Astrocyte (in vitro differentiated cells and primary cell): Measurements from ENCODE around the gene NADK. TPM values are rescaled to one million over a fixed set of nuclear protein-coding genes. Genes with fewer than 3 reads are reported as not detected.

Experiments used
- DNase-seq: peaks from one replicate; pipeline ENCODE4 v3.0.0-alpha.2; 2010; ENCODE audit warnings: low read depth
- FAIRE-seq: peaks from 2 replicates; lab custom pipeline; 2011; peaks lifted over from hg19 to GRCh38; lab: Jason Lieb, UNC
- H2AFZ ChIP-seq: 2 replicates; pipeline ENCODE4 v1.6.0; 2012; ENCODE audit warnings: low read depth, low read length, inconsistent platforms
- H3K27ac ChIP-seq: 2 replicates; pipeline ENCODE4 v1.5.1; 2011; ENCODE audit warnings: low read depth, low read length, inconsistent platforms
- H3K27me3 ChIP-seq: 2 replicates; pipeline ENCODE4 v1.6.0; 2011; ENCODE audit warnings: low read length, inconsistent platforms; ENCODE audit not compliant: insufficient read depth
- H3K36me3 ChIP-seq: 2 replicates; pipeline ENCODE4 v1.5.1; 2011; ENCODE audit warnings: low read length, inconsistent platforms; ENCODE audit not compliant: insufficient read depth
- H3K4me1 ChIP-seq: 2 replicates; pipeline ENCODE4 v1.5.1; 2011; ENCODE audit warnings: low read length, inconsistent platforms; ENCODE audit not compliant: insufficient read depth
- H3K4me2 ChIP-seq: 2 replicates; pipeline ENCODE4 v1.6.0; 2012; ENCODE audit warnings: low read length, inconsistent platforms
- H3K4me3 ChIP-seq: 2 replicates; pipeline ENCODE4 v1.5.1; 2011; ENCODE audit warnings: low read depth, mild to moderate bottlenecking, low read length, inconsistent platforms; ENCODE audit not compliant: insufficient read depth
- H3K79me2 ChIP-seq: 2 replicates; pipeline ENCODE4 v1.6.0; 2012; ENCODE audit warnings: mild to moderate bottlenecking, low read length, inconsistent platforms; ENCODE audit not compliant: insufficient read depth
- H3K9ac ChIP-seq: 2 replicates; pipeline ENCODE4 v1.6.0; 2012; ENCODE audit warnings: mild to moderate bottlenecking, low read length, inconsistent platforms
- H3K9me3 ChIP-seq: 2 replicates; pipeline ENCODE4 v1.5.1; 2012; ENCODE audit warnings: low read depth, mild to moderate bottlenecking, low read length, inconsistent platforms; ENCODE audit not compliant: insufficient read depth
- H4K20me1 ChIP-seq: 2 replicates; pipeline ENCODE4 v1.6.0; 2012; ENCODE audit warnings: low read length, inconsistent platforms; ENCODE audit not compliant: insufficient read depth
- H3K27ac Mint-ChIP-seq: one replicate; pipeline ENCODE4 v1.8.0; 2021; ENCODE audit warnings: mild to moderate bottlenecking, mixed read lengths; ENCODE audit not compliant: unreplicated experiment
- H3K27me3 Mint-ChIP-seq: one replicate; pipeline ENCODE4 v1.8.0; 2021; ENCODE audit warnings: low read depth, mixed read lengths; ENCODE audit not compliant: unreplicated experiment
- H3K36me3 Mint-ChIP-seq: one replicate; pipeline ENCODE4 v1.8.0; 2021; ENCODE audit warnings: low read depth, mixed read lengths; ENCODE audit not compliant: unreplicated experiment
- H3K4me1 Mint-ChIP-seq: one replicate; pipeline ENCODE4 v1.8.0; 2021; ENCODE audit warnings: low read depth, mixed read lengths; ENCODE audit not compliant: unreplicated experiment
- H3K4me3 Mint-ChIP-seq: one replicate; pipeline ENCODE4 v1.8.0; 2021; ENCODE audit warnings: mild to moderate bottlenecking, moderate library complexity, mixed read lengths; ENCODE audit not compliant: unreplicated experiment
- H3K9me3 Mint-ChIP-seq: one replicate; pipeline ENCODE4 v1.8.0; 2021; ENCODE audit warnings: mild to moderate bottlenecking, mixed read lengths; ENCODE audit not compliant: unreplicated experiment
- EZH2 ChIP-seq: IDR thresholded peaks from 2 replicates; pipeline ENCODE4 v1.6.1; 2012; ENCODE audit warnings: mild to moderate bottlenecking, low read length, inconsistent platforms; ENCODE audit not compliant: insufficient read depth
- total RNA-seq: library from RNA; stranded (reverse); gene quantifications from 2 replicates; pipeline ENCODE4 v1.2.1, GENCODE V29; 2021
- TF ChIP-seq, protein P1 (sequence below): IDR thresholded peaks from 2 replicates; pipeline ENCODE4 v1.5.1; 2011; ENCODE audit warnings: low read depth, mild to moderate bottlenecking, inconsistent platforms, low read length, moderate library complexity; ENCODE audit not compliant: insufficient read depth

Gene NADK
- total RNA-seq, 1 donor from 2014 or later: 87.6 TPM

GRCh38 chr1:1793481-1794244, 15.4 kb upstream of the NADK start:
- Histone ChIP-seq H3K4me3 (no peak overlapping the region), H3K4me1 (no peaks in the 10 kb centered on the region), H2AFZ (no peak overlapping the region), H4K20me1 (peaks cover 94% of the 10 kb centered on the region), H3K4me2 (no peak overlapping the region), H3K9me3 (no peaks in the 10 kb centered on the region), H3K9ac (no peak overlapping the region), H3K36me3 (peaks cover 68% of the 10 kb centered on the region), H3K27ac (no peak overlapping the region), H3K79me2 (peaks cover 90% of the 10 kb centered on the region), H3K27me3 (no peaks in the 10 kb centered on the region)
- DNase-seq (no peak), FAIRE-seq (no peak)
- Mint-ChIP-seq H3K36me3 (peaks cover 44% of the 10 kb centered on the region), H3K4me3 (peak overlapping the region; percentile 34), H3K9me3 (no peaks in the 10 kb centered on the region), H3K27me3 (no peaks in the 10 kb centered on the region), H3K27ac (no peak overlapping the region), H3K4me1 (peaks cover 4% of the 10 kb centered on the region)
- no peak for TF ChIP-seq EZH2
- TF ChIP-seq, protein P1, sequence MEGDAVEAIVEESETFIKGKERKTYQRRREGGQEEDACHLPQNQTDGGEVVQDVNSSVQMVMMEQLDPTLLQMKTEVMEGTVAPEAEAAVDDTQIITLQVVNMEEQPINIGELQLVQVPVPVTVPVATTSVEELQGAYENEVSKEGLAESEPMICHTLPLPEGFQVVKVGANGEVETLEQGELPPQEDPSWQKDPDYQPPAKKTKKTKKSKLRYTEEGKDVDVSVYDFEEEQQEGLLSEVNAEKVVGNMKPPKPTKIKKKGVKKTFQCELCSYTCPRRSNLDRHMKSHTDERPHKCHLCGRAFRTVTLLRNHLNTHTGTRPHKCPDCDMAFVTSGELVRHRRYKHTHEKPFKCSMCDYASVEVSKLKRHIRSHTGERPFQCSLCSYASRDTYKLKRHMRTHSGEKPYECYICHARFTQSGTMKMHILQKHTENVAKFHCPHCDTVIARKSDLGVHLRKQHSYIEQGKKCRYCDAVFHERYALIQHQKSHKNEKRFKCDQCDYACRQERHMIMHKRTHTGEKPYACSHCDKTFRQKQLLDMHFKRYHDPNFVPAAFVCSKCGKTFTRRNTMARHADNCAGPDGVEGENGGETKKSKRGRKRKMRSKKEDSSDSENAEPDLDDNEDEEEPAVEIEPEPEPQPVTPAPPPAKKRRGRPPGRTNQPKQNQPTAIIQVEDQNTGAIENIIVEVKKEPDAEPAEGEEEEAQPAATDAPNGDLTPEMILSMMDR: no peak

DNA sequence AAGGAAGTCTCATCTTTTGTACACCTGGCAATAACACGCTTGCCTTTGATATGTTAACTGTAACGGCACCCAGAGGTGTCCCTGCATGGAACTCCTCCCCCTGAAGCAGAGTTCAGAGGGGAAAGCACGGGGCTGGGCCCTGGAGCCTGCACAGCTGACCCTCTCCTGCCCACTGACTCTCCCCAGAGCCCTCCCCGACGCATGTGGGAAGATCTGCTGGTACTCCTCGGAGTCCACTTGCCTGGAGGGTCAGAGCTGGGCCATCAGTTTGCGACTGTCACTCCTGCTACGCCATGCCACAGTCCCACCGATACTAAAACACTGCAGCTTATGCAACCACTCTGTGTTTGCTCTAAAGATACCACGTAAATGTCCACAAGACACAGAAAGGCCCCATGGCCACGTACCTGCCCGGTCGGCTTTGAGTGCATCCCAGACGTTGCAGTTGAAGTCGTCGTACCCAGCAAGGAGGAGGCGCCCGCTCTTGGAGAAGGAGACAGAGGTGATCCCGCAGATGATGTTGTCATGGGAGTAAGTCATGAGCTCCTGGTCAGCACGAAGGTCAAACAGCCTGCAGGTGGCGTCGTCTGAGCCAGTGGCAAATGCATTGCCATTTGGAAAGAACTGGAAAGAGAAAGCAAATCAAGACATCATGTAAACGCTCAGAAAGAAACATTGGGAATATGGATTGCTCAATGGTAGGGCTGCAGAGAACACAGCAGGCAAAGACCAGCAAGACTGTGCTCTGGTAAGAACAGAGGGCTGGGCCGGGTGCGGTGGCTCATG, 10.6 kb upstream of the NADK start:
- Histone ChIP-seq H3K27me3 (no peaks in the 10 kb centered on the region), H3K4me3 (no peak overlapping the region), H3K79me2 (peaks cover 66% of the 10 kb centered on the region), H3K36me3 (peaks cover 60% of the 10 kb centered on the region), H3K4me2 (no peak overlapping the region), H3K27ac (no peak overlapping the region), H3K9ac (no peak overlapping the region), H2AFZ (no peak overlapping the region), H3K9me3 (no peaks in the 10 kb centered on the region), H3K4me1 (no peaks in the 10 kb centered on the region), H4K20me1 (peaks cover 83% of the 10 kb centered on the region)
- peaks cover 34% of the 10 kb centered on the region for H3K36me3 Mint-ChIP-seq
- TF ChIP-seq, protein P1: peak; percentile 15
- TF ChIP-seq EZH2: no peak
- H3K9me3 Mint-ChIP-seq: no peaks in the 10 kb centered on the region
- peaks cover 4% of the 10 kb centered on the region for H3K4me1 Mint-ChIP-seq
- H3K27me3 Mint-ChIP-seq: no peaks in the 10 kb centered on the region
- no peak for DNase-seq
- FAIRE-seq: no peak
- H3K4me3 Mint-ChIP-seq: no peak overlapping the region
- peak overlapping the region; percentile 83 for H3K27ac Mint-ChIP-seq
